GM23338 (cell line): Measurements from ENCODE around the gene STK24. TPM values are rescaled to one million over a fixed set of nuclear protein-coding genes. Genes with fewer than 3 reads are reported as not detected.

ENCODE experiments used
- ATAC-seq: fragments of 200-7000 bp; cut with Tn5 transposase; 3 replicates; pipeline ENCODE4 v1.9.1; 2020
- DNase-seq: peaks from one replicate; pipeline ENCODE4 v3.0.0-alpha.2; 2015; ENCODE audit warnings: low spot score
- H2AFZ ChIP-seq: fragments of 200-600 bp; sonication (generic); 2 replicates; pipeline ENCODE4 v1.8.0; 2016; ENCODE audit warnings: antibody characterized with exemption, mild to moderate bottlenecking, moderate library complexity
- H3F3A ChIP-seq: fragments of 200-600 bp; sonication (generic); replicated peaks from 2 replicates; pipeline ENCODE4 v1.8.0; 2017; ENCODE audit warnings: antibody characterized with exemption, mixed run types, low read depth
- H3K27ac ChIP-seq: fragments of 200-600 bp; sonication (generic); 2 replicates; pipeline ENCODE4 v1.6.1; 2016; ENCODE audit warnings: low read depth
- H3K27me3 ChIP-seq: fragments of 200-600 bp; sonication (generic); 2 replicates; pipeline ENCODE4 v1.8.0; 2016; ENCODE audit warnings: mild to moderate bottlenecking, mixed run types, moderate library complexity; ENCODE audit not compliant: insufficient read depth
- H3K36me3 ChIP-seq: fragments of 200-600 bp; sonication (generic); 2 replicates; pipeline ENCODE4 v1.8.0; 2016; ENCODE audit warnings: mild to moderate bottlenecking; ENCODE audit not compliant: insufficient read depth
- H3K4me1 ChIP-seq: fragments of 200-600 bp; sonication (generic); 2 replicates; pipeline ENCODE4 v1.8.0; 2016; ENCODE audit warnings: mild to moderate bottlenecking, moderate library complexity; ENCODE audit not compliant: insufficient read depth
- H3K4me2 ChIP-seq: fragments of 200-600 bp; sonication (generic); 2 replicates; pipeline ENCODE4 v1.7.1; 2017; ENCODE audit warnings: mixed run types
- H3K4me3 ChIP-seq: fragments of 200-600 bp; sonication (generic); 2 replicates; pipeline ENCODE4 v1.6.1; 2016; ENCODE audit warnings: mixed run types
- H3K79me2 ChIP-seq: fragments of 200-600 bp; sonication (generic); replicated peaks from 2 replicates; pipeline ENCODE4 v1.8.0; 2017; ENCODE audit warnings: mild to moderate bottlenecking; ENCODE audit not compliant: insufficient read depth
- H3K9me2 ChIP-seq: fragments of 200-600 bp; sonication (generic); 2 replicates; pipeline ENCODE4 v1.8.0; 2017; ENCODE audit not compliant: insufficient read depth
- H4K20me1 ChIP-seq: fragments of 200-600 bp; sonication (generic); replicated peaks from 2 replicates; pipeline ENCODE4 v1.8.0; 2017; ENCODE audit warnings: mild to moderate bottlenecking; ENCODE audit not compliant: insufficient read depth
- H3K27ac Mint-ChIP-seq: 2 replicates; pipeline ENCODE4 v1.8.0; 2020; ENCODE audit warnings: inconsistent platforms, mild to moderate bottlenecking, moderate library complexity, mixed read lengths
- H3K27me3 Mint-ChIP-seq: 3 replicates; pipeline ENCODE4 v1.8.0; 2022; ENCODE audit warnings: low read depth, mild to moderate bottlenecking, moderate library complexity, mixed read lengths, inconsistent platforms; ENCODE audit not compliant: insufficient read depth, poor library complexity
- H3K36me3 Mint-ChIP-seq: 3 replicates; pipeline ENCODE4 v1.8.0; 2021; ENCODE audit warnings: low read depth, mild to moderate bottlenecking, inconsistent platforms, moderate library complexity, mixed read lengths
- H3K4me1 Mint-ChIP-seq: 3 replicates; pipeline ENCODE4 v1.8.0; 2020; ENCODE audit warnings: mild to moderate bottlenecking, inconsistent platforms, mixed read lengths
- H3K4me3 Mint-ChIP-seq: 3 replicates; pipeline ENCODE4 v1.8.0; 2021; ENCODE audit warnings: moderate library complexity, mild to moderate bottlenecking, inconsistent platforms, mixed read lengths
- H3K9me3 Mint-ChIP-seq: 3 replicates; pipeline ENCODE4 v1.8.0; 2020; ENCODE audit warnings: moderate library complexity, mild to moderate bottlenecking, inconsistent platforms, mixed read lengths
- CREB1 ChIP-seq: fragments of 250-450 bp; sonication (Bioruptor Pico); IDR thresholded peaks from 2 replicates; pipeline ENCODE4 v1.5.0; 2020; ENCODE audit warnings: low read depth, mild to moderate bottlenecking, moderate library complexity
- CTCF ChIP-seq, 2 experiments: fragments of 200-600 bp in 1 of 2; sonication (generic) in 1 of 2; conservative IDR thresholded peaks; 2 replicates each; pipeline versions ENCODE4 v1.5.1 to v1.6.1; 2016 to 2017; ENCODE audit warnings: antibody characterized with exemption in 2 of 2, low read depth in 2 of 2, mild to moderate bottlenecking in 2 of 2, moderate library complexity in 1 of 2
- JUNB ChIP-seq: IDR thresholded peaks from one replicate; pipeline ENCODE4 v1.6.1; 2016; ENCODE audit warnings: antibody characterized with exemption; ENCODE audit not compliant: unreplicated experiment
- NANOG ChIP-seq: IDR thresholded peaks from 2 replicates; pipeline ENCODE4 v1.6.1; 2016; ENCODE audit warnings: antibody characterized with exemption, borderline replicate concordance
- polyA plus RNA-seq: library from polyadenylated mRNA; unstranded; fragments of >200 nt; fragmentation: Nextera tagmentation; extraction: Ambion mirVana; gene quantifications from 2 replicates; pipeline ENCODE4 v1.2.1, GENCODE V29; 2016
- total RNA-seq: library from RNA; depleted of rRNA; stranded (reverse); fragments of >200 nt; shearing (Covaris generic); gene quantifications from 2 replicates; pipeline ENCODE4 v1.2.3, GENCODE V29; 2014
- TF ChIP-seq, protein P1 (sequence below): fragments of 250-450 bp; sonication (Bioruptor Pico); IDR thresholded peaks from 2 replicates; pipeline ENCODE4 v1.5.0; 2020; ENCODE audit warnings: mild to moderate bottlenecking, moderate library complexity
- TF ChIP-seq, protein P2 (sequence below): IDR thresholded peaks from 2 replicates; pipeline ENCODE4 v1.6.1; 2016; ENCODE audit warnings: antibody characterized with exemption

Gene STK24
- total and polyA plus RNA-seq, 2 experiments from 2014 or later, result 56.5 to 144 TPM

GRCh38 chr13:98598043-98598442, 21.1 kb upstream of the STK24 start (continued):
- TF ChIP-seq, protein P1, sequence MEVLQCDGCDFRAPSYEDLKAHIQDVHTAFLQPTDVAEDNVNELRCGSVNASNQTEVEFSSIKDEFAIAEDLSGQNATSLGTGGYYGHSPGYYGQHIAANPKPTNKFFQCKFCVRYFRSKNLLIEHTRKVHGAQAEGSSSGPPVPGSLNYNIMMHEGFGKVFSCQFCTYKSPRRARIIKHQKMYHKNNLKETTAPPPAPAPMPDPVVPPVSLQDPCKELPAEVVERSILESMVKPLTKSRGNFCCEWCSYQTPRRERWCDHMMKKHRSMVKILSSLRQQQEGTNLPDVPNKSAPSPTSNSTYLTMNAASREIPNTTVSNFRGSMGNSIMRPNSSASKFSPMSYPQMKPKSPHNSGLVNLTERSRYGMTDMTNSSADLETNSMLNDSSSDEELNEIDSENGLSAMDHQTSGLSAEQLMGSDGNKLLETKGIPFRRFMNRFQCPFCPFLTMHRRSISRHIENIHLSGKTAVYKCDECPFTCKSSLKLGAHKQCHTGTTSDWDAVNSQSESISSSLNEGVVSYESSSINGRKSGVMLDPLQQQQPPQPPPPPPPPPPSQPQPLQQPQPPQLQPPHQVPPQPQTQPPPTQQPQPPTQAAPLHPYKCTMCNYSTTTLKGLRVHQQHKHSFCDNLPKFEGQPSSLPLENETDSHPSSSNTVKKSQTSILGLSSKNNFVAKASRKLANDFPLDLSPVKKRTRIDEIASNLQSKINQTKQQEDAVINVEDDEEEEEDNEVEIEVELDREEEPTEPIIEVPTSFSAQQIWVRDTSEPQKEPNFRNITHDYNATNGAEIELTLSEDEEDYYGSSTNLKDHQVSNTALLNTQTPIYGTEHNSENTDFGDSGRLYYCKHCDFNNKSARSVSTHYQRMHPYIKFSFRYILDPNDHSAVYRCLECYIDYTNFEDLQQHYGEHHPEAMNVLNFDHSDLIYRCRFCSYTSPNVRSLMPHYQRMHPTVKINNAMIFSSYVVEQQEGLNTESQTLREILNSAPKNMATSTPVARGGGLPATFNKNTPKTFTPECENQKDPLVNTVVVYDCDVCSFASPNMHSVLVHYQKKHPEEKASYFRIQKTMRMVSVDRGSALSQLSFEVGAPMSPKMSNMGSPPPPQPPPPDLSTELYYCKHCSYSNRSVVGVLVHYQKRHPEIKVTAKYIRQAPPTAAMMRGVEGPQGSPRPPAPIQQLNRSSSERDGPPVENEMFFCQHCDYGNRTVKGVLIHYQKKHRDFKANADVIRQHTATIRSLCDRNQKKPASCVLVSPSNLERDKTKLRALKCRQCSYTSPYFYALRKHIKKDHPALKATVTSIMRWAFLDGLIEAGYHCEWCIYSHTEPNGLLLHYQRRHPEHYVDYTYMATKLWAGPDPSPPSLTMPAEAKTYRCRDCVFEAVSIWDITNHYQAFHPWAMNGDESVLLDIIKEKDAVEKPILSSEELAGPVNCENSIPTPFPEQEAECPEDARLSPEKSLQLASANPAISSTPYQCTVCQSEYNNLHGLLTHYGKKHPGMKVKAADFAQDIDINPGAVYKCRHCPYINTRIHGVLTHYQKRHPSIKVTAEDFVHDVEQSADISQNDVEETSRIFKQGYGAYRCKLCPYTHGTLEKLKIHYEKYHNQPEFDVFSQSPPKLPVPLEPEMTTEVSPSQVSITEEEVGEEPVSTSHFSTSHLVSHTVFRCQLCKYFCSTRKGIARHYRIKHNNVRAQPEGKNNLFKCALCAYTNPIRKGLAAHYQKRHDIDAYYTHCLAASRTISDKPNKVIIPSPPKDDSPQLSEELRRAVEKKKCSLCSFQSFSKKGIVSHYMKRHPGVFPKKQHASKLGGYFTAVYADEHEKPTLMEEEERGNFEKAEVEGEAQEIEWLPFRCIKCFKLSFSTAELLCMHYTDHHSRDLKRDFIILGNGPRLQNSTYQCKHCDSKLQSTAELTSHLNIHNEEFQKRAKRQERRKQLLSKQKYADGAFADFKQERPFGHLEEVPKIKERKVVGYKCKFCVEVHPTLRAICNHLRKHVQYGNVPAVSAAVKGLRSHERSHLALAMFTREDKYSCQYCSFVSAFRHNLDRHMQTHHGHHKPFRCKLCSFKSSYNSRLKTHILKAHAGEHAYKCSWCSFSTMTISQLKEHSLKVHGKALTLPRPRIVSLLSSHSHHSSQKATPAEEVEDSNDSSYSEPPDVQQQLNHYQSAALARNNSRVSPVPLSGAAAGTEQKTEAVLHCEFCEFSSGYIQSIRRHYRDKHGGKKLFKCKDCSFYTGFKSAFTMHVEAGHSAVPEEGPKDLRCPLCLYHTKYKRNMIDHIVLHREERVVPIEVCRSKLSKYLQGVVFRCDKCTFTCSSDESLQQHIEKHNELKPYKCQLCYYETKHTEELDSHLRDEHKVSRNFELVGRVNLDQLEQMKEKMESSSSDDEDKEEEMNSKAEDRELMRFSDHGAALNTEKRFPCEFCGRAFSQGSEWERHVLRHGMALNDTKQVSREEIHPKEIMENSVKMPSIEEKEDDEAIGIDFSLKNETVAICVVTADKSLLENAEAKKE (CRISPR knock-in tag), result no peak
- TF ChIP-seq NANOG (no peak), CREB1 (CRISPR knock-in tag) (no peak)
- TF ChIP-seq, protein P2, sequence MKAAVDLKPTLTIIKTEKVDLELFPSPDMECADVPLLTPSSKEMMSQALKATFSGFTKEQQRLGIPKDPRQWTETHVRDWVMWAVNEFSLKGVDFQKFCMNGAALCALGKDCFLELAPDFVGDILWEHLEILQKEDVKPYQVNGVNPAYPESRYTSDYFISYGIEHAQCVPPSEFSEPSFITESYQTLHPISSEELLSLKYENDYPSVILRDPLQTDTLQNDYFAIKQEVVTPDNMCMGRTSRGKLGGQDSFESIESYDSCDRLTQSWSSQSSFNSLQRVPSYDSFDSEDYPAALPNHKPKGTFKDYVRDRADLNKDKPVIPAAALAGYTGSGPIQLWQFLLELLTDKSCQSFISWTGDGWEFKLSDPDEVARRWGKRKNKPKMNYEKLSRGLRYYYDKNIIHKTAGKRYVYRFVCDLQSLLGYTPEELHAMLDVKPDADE, result no peak

GRCh38 chr13:98595134-98595533, 18.2 kb upstream of the STK24 start:
- Histone ChIP-seq H3F3A (no peaks in the 10 kb centered on the region), H2AFZ (no peak overlapping the region), H3K4me1 (peaks cover 5% of the 10 kb centered on the region; the same call in 1 of the 2 replicates), H3K4me2 (no peak overlapping the region), H3K36me3 (no peaks in the 10 kb centered on the region), H4K20me1 (no peaks in the 10 kb centered on the region), H3K27ac (no peak overlapping the region), H3K9me2 (no peaks in the 10 kb centered on the region), H3K4me3 (no peak overlapping the region), H3K27me3 (no peaks in the 10 kb centered on the region), H3K79me2 (no peaks in the 10 kb centered on the region)
- Mint-ChIP-seq H3K27me3 (peaks cover 6% of the 10 kb centered on the region), H3K36me3 (no peaks in the 10 kb centered on the region), H3K27ac (no peak overlapping the region), H3K4me1 (peaks cover 5% of the 10 kb centered on the region), H3K4me3 (no peak overlapping the region), H3K9me3 (no peaks in the 10 kb centered on the region)
- DNase-seq (no peak), ATAC-seq (no peak)
- TF ChIP-seq NANOG, result no peak
- TF ChIP-seq, protein P1 (CRISPR knock-in tag), result no peak
- no peak for TF ChIP-seq CREB1 (CRISPR knock-in tag)
- TF ChIP-seq JUNB, result no peak
- no peak for TF ChIP-seq CTCF (conservative IDR thresholded peaks at IDR 0.05; ENCODE audit: low read depth in 2 of 2)
